HG03039 (cell line): ENCODE results near the gene BMPR1B.
A peak's percentile ranks its signal among the peaks of the same experiment; 100 is the strongest.
"Not testable (repeated sequence)": the region's sequence is repeated elsewhere in the genome, so short reads cannot be mapped to it uniquely, and the experiment has no call there.

Experiments
- ATAC-seq: cut with Tn5 transposase; IDR thresholded peaks from one replicate; pipeline ENCODE4 v1.9.1; 2021; ENCODE audit warnings: mild to moderate bottlenecking, moderate library complexity; ENCODE audit not compliant: unreplicated experiment

BMPR1B gene

DNA sequence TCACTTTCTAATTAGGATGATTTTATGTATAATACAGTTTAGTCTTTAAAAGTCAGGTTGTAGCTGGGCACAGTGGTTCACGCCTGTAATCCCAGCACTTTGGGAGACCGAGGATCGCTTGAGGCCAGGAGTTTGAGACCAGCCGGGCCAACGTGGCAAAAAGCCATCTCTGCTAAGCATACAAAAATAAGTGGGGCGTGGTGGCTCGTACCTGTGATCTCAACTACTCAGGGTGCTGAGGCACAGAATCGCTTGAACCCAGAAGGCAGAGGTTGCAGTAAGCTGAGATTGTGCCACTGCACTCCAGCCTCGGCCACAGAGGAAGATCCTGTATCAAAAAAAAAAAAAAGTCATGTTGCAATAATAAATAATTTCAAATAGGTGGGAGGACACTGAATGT lies 364.2 kb downstream of the BMPR1B start:
- ATAC-seq, result no peak

DNA sequence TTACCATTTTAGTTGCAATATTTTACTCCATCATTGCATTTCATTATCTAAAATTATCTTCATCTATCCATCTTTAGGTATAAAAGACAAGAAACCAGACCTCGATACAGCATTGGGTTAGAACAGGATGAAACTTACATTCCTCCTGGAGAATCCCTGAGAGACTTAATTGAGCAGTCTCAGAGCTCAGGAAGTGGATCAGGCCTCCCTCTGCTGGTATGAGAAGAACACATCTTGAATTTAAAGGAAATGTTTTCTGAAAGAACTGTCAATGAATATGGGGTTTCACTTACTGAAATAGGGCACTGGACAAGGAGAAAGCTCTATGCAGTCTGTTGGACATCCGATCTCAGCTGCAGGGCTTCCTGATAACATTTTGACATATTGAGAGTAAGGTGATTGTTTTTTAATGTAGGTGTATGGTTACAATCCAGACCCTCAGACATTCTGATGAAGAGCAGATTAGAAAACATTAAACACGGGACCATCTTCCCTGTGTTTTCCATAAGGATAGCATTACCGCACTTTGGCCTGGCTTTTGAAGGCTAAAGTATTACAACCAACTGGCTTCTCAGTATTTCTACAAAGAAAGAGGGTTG lies 367.2 kb downstream of the BMPR1B start:
- no peak for ATAC-seq

DNA sequence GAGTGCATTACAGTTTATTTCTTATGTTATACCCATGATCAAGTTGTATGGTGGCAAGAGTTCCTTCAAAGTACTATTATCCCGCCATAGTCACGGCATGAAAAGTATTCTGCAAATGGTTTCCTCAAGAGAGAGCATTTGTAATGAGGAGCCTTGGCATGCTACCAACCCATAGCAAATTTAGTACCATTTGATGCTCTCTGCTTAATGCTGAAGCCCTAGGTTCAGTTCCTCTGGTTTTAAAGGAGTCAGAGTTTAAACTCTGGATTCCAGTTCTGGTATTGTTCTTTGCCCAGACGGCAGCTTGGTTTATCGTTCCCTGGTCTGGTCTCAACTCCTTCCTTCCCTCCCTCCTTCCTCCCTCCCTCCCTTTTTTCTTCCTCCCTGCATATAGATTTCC lies 371.3 kb downstream of the BMPR1B start:
- no peak for ATAC-seq

DNA sequence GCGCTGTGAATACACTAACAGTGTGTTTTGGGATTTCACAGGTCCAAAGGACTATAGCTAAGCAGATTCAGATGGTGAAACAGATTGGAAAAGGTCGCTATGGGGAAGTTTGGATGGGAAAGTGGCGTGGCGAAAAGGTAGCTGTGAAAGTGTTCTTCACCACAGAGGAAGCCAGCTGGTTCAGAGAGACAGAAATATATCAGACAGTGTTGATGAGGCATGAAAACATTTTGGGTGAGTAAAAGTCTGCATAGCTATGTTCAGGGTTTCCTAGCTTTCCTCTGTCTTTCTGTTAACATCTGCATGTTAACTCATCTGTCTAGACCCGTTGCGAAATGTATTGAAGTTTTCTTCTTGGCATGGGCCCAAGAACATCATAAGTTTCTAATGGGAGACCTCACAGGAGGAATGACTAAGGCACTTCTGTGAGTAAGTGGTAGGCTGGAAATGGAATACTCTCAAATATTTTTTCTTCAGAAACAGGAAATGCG lies 372.1 kb downstream of the BMPR1B start:
- no peak for ATAC-seq

DNA sequence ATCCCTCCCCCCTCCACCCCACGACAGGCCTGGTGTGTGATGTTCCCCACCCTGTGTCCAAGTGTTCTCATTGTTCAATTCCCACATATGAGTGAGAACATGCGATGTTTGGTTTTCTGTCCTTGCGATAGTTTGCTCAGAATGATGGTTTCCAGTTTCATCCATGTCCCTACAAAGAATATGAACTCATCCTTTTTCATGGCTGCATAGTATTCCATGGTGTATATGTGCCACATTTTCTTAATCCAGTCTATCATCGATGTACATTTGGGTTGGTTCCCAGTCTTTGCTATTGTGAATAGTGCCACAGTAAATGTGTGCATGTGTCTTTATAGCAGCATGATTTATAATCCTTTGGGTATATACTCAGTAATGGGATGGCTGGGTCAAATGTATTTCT lies 376.3 kb downstream of the BMPR1B start:
- ATAC-seq, result not testable (repeated sequence)

DNA sequence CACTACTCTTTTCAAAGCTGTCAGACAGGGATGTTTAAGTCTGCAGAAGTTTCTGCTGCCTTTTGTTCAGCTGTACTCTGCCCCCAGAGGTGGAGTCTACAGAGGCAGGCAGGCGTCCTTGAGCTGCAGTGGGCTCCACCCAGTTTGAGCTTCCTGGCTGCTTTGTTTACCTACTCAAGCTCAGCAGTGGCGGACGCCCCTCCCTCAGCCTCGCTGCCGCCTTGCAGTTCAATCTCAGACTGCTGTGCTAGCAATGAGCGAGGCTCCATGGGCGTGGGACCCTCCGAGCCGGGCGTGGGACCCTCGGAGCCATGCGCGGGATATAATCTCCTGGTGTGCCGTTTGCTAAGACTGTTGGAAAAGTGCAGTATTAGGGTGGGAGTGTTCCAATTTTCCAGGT lies 381.7 kb downstream of the BMPR1B start:
- ATAC-seq, result not testable (repeated sequence)

DNA sequence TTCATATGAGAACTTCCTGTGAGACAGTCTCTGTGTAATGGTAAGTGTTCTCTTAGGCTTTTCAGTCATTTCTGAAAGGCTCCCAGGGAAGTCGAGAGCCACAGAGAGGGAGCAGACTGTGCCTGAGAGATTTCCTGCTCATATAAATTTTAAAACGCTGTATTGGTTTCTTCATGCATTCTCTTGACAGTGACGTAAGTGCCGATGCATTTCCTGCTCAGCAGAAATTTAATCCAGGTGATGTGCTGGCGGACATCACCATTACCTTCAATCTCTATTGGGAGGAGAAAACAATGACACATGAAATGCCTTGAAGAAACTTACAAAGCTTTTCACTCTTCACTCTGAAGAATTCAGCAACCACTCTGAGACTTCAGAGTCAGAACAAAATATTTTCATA lies 383.6 kb downstream of the BMPR1B start:
- ATAC-seq, result no peak

DNA sequence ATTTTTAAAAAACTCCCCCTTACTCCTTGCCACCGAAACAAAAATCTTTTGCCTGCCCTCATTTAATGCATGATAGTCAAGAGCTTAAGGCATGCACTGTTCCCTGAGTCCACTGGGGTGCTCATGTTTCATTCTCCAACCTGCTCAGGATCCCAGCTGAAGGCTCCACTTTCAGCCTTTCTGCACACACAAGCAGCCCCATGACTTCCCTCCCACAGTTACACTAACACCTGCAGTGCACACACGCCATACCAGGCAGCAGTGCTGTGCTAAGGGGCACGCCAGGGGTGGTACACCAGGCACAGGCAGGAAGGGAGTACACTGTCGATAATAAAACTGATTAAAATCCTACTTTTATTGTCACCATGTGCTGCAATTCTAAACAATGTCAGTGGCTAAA lies 385.2 kb downstream of the BMPR1B start:
- no peak for ATAC-seq

DNA sequence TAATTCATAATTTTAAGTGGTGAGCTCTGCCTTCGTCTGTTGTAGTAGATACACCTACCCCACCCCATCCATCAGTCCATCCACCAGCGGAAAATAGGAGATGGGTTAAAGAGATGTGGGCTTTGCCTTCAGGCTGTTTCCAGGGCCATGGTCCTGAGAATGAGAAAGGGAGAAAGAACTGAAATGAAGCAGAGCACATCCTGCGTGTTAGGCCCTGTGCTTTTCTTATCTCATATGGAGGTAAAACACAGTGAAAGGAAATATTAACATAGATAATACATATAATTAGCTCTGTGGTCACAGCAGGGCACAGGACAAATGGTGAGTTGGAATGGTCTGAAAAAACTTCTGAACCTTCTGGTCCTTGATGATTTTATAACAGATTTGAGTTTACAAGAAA lies 393.5 kb downstream of the BMPR1B start:
- ATAC-seq, result no peak

DNA sequence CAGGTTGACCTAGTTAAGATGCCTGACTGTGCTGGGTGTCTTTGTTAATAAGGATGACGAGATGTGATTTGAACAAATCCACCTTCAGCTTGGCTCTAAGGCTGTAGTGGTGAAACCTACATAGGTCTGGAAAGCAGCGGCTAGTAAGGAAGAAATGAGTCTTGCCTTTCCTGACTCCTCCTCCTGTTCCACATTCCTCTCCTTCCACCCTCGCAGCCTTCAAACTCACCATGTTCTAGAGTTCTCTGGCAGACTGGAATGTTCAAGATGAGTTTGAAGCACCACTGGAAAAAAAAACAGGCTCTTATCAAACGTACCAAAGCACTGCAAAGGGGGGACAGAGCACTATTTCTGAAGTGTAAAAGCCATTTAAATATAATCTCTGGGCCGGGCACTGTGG lies 395.4 kb downstream of the BMPR1B start:
- no peak for ATAC-seq

DNA sequence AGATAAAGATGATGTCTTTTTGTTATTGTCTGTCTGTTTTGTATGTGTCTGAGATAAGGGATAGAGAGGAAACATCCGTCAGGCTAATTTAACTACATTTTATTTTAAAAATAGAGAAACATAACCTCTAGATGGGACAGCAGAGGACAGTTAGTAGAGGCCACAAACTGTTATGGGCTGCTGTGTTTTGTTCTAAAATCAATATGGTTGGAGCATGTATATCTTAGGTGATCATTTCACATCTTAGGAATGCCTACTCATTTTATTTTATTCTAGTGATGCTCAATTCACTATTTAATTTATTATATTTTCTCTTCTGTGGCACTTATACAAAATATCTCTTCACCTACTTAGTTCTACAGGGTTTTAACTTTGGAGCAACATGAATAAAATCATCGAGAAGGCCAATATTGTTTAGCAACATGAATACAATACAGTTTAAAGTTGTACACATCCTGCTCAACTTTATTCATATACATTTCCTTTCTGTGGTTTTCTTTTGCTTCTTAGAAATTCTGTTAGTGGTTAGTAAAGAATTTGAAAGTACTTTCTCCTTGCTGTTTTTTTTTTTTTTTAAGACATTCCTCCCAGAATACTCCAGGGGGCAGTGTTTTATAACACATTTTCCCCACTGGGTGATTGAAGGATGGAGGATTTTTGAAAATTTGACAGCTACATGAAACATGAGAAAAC lies 398.1 kb downstream of the BMPR1B start:
- no peak for ATAC-seq

DNA sequence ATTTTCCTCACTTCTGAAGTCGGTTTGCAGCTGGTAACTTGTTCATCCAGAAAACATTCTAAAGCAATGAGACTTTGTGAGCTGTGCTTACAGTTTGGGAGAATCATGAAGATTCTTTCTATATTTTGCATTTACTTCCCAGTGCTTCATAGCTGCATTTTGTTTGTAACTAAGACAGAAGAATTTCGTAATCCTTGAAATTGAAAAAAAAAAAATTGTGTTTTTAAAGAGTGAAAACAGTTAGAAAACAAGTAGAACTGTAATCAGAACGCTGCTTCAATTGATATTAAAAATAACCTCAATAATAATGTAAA lies 398.7 kb downstream of the BMPR1B start:
- no peak for ATAC-seq

DNA sequence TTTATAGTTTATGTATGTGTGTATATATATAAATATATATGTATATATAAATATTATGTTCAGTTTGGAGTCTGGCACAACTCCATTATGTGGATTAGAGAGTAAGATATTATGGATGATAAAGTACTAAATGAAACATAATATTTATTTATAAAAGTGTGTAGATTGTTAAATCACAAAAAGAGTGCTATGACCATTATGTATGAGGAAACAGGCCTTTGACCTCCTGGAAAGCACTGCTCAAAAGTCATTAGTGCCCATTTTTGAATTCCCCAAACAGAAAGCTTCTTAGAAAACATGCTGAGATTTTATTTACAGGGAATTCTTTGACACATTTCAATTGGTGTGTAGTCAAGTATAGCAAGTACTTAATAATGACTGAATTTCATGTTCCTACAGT lies 399.8 kb downstream of the BMPR1B start:
- ATAC-seq, result no peak

DNA sequence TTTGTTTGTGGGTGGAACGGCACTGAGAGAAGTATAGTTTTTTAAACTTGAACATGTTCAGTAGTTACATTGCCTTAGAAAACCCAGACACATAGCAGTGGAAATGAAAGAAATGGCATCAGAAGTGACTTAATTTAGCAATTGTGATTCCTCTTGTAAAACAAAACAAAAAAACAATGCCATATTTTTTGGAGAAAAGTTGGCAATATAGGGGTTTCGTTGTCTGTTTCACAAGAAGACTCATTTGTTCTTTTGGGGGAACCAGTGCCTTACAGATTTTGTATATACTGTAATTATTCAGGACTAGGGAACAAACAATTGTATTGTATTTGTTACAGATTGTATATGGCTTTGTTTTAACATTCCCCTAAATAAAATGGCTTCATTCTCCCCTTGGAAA lies 400.3 kb downstream of the BMPR1B start:
- no peak for ATAC-seq

DNA sequence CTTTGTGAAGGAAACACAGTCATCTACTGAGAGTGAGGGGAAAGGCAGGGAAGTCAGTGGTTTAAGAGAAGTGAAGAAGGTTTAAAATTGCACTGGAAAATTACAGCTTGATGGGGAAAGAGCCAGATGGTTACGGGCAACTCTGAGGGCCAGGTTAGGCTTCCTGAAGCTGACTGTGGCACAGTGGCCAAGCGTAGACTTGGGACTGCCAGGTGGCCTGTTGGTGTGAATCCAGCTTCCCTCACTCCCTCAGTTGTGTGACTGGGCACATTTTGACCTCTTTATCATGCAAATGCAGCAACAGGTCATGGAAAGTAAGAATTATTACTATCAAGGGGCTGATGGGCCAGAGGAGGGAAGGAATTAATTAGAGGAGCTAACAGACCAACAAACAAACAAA lies 400.9 kb downstream of the BMPR1B start:
- ATAC-seq, result no peak

DNA sequence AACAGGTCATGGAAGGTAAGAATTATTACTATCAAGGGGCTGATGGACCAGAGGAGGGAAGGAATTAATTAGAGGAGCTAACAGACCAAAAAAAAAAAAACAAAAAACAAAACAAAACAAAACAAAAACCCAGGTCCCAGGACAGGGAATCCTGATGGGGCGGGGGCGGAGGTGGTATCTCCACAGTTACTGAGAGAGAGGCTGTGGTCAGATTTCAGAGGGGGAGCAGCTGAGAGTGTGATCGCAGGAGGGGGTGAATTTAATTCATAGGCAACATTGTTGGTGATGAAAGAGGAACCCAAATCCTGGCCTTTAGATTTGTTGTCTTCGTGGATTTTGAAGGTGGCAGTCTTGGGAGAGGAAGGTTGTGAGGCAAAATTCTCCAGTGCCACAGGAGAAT lies 401.6 kb downstream of the BMPR1B start:
- no peak for ATAC-seq

DNA sequence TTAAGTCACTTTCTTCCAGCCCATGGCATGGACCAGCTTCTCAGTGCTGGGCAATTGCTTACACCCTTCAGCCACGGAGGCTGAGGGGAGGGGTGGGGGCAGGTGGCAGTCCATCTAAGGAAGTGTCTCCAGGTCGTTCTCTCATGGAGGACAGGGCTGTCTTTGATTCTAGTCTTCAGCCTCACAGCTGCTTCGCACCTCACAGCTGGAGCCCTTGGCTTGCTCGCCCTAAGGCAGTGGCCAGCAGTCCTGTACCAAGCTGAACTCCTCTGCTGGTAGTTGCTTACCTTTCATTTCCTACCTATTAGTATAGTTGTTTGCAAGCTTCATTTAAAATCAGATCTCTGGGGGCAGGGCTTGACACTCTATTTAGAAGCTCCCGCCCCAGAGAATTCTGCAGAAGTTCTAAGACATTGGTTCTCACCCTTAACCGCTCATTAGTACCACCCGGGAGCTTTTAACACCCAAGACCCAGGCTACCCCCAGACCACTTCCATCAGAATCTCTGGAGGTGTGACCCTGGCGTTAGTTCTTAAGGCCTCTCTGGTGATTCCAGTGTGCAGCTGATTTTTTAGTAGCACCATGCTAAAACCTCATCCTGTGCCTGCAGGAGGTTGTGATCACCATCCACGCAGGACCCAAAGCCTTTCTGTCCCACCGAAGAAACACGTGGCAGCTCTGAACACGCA lies 404.2 kb downstream of the BMPR1B start:
- no peak for ATAC-seq

DNA sequence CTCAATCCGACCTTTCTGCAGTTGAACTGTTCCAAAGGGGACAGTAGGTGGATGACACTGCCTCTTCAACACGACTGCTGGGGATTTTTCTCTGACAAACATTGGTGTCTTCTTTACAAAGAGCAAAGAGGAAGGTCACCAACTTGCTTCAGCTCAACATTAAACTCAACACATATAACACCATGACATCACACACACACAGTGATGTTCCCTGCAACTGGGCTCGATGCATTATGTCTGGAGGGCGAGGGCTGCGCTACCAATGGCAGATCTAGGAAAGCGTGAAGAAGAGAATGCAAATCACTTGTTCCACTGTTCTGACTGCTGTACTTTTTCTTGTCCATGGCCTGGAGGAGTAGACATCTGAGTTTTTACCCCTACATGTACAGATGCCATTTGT lies 405.1 kb downstream of the BMPR1B start:
- no peak for ATAC-seq

DNA sequence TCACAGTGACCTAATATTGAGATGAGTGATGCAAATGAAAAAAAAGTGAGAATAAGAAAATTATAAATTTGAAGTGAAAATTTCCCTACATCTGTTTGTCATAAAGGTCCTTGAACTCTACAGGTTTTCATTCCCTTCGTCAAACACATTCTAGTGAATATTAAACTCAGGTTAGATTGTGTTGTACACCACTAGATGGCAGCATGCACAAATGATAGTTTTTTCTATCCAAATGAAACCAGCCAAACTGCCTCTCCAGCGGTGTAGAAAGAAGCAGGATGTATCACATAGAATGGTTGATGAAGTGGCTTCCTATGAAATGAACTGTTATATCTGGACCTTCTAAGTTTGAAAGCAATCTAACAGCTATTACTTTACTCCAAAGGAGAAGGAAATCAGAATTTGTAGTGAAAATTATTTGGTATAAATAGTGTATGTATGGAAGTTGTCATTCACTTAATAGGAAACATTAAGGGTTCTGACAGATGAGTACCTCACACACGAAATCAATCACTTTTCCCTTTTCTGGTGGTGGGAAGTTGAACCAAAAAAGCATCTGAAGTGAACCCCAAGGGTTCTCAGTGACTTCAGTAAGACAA lies 408.3 kb downstream of the BMPR1B start:
- ATAC-seq, result peak; percentile 74

DNA sequence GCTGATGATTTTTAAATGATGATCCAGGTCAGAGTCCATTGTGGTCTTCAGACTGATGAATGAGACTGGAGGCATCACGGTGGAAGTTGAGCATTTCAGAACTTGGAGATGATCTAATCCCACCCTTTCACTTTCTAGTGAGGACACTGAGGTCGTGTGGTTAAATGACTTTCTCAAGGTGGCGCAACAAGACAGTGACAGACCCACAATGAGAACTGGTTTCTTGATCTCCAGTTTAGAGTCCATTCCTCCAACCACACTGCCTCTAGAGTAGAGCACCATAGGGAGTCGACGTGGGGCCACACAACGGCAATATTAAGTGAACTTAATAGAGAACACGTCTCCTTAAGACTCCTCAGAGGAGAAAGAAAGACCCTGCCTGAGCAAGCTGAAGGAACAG lies 410.1 kb downstream of the BMPR1B start:
- no peak for ATAC-seq

DNA sequence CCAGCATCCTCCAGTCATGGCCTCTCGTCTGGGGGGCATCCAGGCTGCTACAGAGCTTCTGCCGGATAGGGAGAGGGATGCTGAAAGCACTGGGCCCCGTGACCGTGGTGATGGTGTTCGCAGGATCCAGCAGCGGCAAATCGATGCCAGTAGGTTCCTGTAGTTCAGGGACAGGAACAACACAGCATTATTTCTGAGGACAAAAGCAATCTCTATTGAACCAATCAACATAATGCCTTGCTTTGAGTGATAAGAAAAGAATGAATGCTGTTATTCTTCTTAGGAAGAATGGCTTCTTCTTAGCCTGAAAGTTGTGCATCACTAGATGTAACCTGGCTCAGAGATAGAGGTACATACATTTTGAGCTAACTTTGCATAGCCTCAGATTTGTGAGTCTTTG lies 412.4 kb downstream of the BMPR1B start:
- ATAC-seq, result no peak

DNA sequence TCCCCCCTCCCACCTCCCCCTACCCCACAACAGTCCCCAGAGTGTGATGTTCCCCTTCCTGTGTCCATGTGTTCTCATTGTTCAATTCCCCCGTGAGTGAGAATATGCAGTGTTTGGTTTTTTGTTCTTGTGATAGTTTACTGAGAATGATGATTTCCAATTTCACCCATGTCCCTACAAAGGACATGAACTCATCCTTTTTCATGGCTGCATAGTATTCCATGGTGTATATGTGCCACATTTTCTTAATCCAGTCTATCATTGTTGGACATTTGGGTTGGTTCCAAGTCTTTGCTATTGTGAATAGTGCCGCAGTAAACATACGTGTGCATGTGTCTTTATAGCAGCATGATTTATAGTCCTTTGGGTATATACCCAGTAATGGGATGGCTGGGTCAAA lies 413.6 kb downstream of the BMPR1B start:
- not testable (repeated sequence) for ATAC-seq
